Measurements from ENCODE around the gene SRSF12.

DNA sequence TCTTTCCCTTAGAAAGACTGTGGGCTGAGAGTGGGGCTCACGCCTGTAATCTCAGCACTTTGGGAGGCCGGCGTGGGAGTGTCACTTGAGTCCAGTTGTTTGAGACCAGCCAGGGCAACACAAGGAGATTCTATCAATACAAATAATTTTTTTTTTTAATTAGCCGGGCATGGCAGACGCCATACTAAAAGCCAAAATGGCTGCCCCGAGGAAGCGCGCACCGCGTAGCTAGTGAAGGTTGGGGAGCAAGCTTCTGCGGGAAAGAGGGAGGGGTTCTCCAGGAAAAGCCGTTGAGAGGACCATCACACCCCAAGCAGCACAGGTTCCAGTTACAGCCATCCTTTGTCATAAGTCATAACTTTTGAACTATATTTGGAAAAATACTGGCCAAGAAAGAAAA, 58.6 kb downstream of the SRSF12 start:
- TF ChIP-seq EP300 (IDR thresholded peaks at IDR 0.05), result no peak
- TF ChIP-seq POLR2A (IDR thresholded peaks at IDR 0.05), result no peak
- TF ChIP-seq CTCF (IDR thresholded peaks at IDR 0.05), result no peak

All from suprapubic skin (tissue), 3 donors.